ENCODE measurements around the gene MAP2. TPM values are rescaled to one million over a fixed set of nuclear protein-coding genes. Genes with fewer than 3 reads are reported as not detected.

MAP2 gene
- total and polyA plus RNA-seq, 10 of the 15 experiments (the other 5 are each of a cell fraction or from before 2014, with no cell fraction given) = 0.01 TPM; not detected in 9

- ATAC-seq (no peak), FAIRE-seq (no peak), DNase-seq (ENCODE audit: low read depth, low spot score) (no peak)
- H3K79me2 ChIP-seq (ENCODE audit: control insufficient read depth, insufficient read depth, low read length) = no peaks in the 10 kb centered on the region
- no TSS peak for BruUV-seq (replicated peaks)
- no peak overlapping the region for H3K4me2 ChIP-seq (ENCODE audit: control insufficient read depth, insufficient read depth)
- no peaks in the 10 kb centered on the region for H3K27me3 ChIP-seq (replicated peaks in 1 of 2; ENCODE audit: control insufficient read depth in 2 of 2, insufficient read depth in 2 of 2, low read length in 1 of 2)
- no peaks in the 10 kb centered on the region for H3K9me3 ChIP-seq (replicated peaks; ENCODE audit: control insufficient read depth, insufficient read depth, low read length)
- no peaks in the 10 kb centered on the region for H3K36me3 ChIP-seq (ENCODE audit: control insufficient read depth in 2 of 2, insufficient read depth in 2 of 2, low read length in 1 of 2)
- no peaks in the 10 kb centered on the region for H3K4me1 ChIP-seq (ENCODE audit: control insufficient read depth, insufficient read depth, low read length)
- CTCF ChIA-PET = no interaction called here
- H2AFZ ChIP-seq (ENCODE audit: control insufficient read depth, low read depth, low read length) = no peak overlapping the region
- no peak for TF ChIP-seq CEBPB (IDR thresholded peaks at IDR 0.05; ENCODE audit: borderline replicate concordance in 1 of 2, low read depth in 2 of 2, low read length in 2 of 2)
- TF ChIP-seq REST (IDR thresholded peaks at IDR 0.05; ENCODE audit: low read depth, low read length) = no peak
- no peak for TF ChIP-seq E2F8 (IDR thresholded peaks at IDR 0.05; ENCODE audit: low read depth, partially characterized antibody)
- no peak for TF ChIP-seq EED (IDR thresholded peaks at IDR 0.05; ENCODE audit: low read depth)
- no peak for TF ChIP-seq STAT1 (conservative IDR thresholded peaks at IDR 0.05)
- TF ChIP-seq NR2C1 (IDR thresholded peaks at IDR 0.05) = no peak
- no peak for TF ChIP-seq WRNIP1 (IDR thresholded peaks at IDR 0.05; ENCODE audit: borderline replicate concordance, low read depth, low read length)
- no peak for TF ChIP-seq CTCF (IDR thresholded peaks at IDR 0.05 in 2 of 3, conservative IDR thresholded peaks at IDR 0.05 in 1 of 3; ENCODE audit: control insufficient read depth in 2 of 3, extremely low read depth in 1 of 3, insufficient read depth in 1 of 3, low read depth in 3 of 3, low read length in 3 of 3)
- no peak for TF ChIP-seq NFYA (IDR thresholded peaks at IDR 0.05; ENCODE audit: borderline replicate concordance, low read depth, low read length)
- no peak for TF ChIP-seq SMAD5 (IDR thresholded peaks at IDR 0.05; ENCODE audit: low read depth)
- no peak overlapping the region for H3K4me3 ChIP-seq
- intact Hi-C loops (cut with micrococcal nuclease; ENCODE audit: unreplicated experiment) = no loop called here
- in situ Hi-C loops (cut with MboI) = no loop called here
- no peak overlapping the region for H3K27ac ChIP-seq (ENCODE audit: control insufficient read depth, insufficient read depth)
- H3K9ac ChIP-seq (ENCODE audit: control insufficient read depth, insufficient read depth, low read length) = no peak overlapping the region
- POLR2A ChIA-PET = no interaction called here
- H4K20me1 ChIP-seq (ENCODE audit: control insufficient read depth, insufficient read depth) = no peaks in the 10 kb centered on the region
- RAD21 ChIA-PET (ENCODE audit: unreplicated experiment) = no interaction called here
- SMC1A ChIA-PET (ENCODE audit: uncharacterized antibody, unreplicated experiment) = no interaction called here
These were observed 250.0 kb downstream of the MAP2 start for GRCh38 chr2:209673811-209674210.

All from GM12878 (cell line).